Skin of body (tissue), 2 donors: ENCODE results near the gene SWAP70. TPM values are rescaled to one million over a fixed set of nuclear protein-coding genes. Genes with fewer than 3 reads are reported as not detected.
"Not testable (repeated sequence)": the region's sequence is repeated elsewhere in the genome, so short reads cannot be mapped to it uniquely, and the experiment has no call there.

Experiments
- DNase-seq: peaks from one replicate; lab custom pipeline; 2025; lab: John Stamatoyannopoulos, UW
- total RNA-seq: library from RNA; depleted of rRNA; stranded (reverse); fragments of >200 nt; gene quantifications from one replicate; pipeline ENCODE4 v1.2.3, GENCODE V29; 2014

The SWAP70 gene
- total RNA-seq, 1 donor from 2014 or later = 31.8 TPM

GRCh38 chr11:9722023-9722422 is 58.1 kb downstream of the SWAP70 start:
- DNase-seq = no peak

GRCh38 chr11:9722893-9723292 is 59.0 kb downstream of the SWAP70 start:
- DNase-seq = no peak

GRCh38 chr11:9726321-9727022 is 62.6 kb downstream of the SWAP70 start:
- no peak for DNase-seq

GRCh38 chr11:9728058-9728457 is 64.2 kb downstream of the SWAP70 start:
- no peak for DNase-seq

GRCh38 chr11:9731256-9731655 is 67.4 kb downstream of the SWAP70 start:
- no peak for DNase-seq

- DNase-seq = no peak
These were observed 68.6 kb downstream of the SWAP70 start for GRCh38 chr11:9732453-9732852.

- no peak for DNase-seq
These were observed 69.3 kb downstream of the SWAP70 start for GRCh38 chr11:9733212-9733611.

DNA sequence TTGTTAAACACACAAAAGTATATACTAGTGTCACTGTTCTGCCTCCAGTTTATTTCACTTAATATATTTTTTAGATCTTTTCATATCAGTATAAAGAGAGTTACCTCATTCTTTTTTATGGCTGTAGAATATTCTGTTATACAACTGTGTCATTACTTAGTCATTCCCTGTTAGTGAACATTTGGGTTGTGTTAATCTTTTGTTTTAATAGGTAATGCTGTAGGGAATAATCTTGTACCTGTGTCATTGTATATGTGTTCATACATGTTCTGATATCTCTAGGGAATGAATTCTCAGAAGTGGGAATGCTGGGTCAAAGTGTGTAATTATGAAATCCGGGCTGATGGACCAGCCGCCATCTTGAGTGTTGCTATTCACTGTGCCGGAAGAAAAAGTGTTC is 71.4 kb downstream of the SWAP70 start:
- DNase-seq = no peak

- no peak for DNase-seq
These were observed 72.0 kb downstream of the SWAP70 start for GRCh38 chr11:9735919-9736318.

- no peak for DNase-seq
These were observed 72.5 kb downstream of the SWAP70 start for GRCh38 chr11:9736365-9736764.

GRCh38 chr11:9738116-9738515 is 74.2 kb downstream of the SWAP70 start:
- no peak for DNase-seq

DNA sequence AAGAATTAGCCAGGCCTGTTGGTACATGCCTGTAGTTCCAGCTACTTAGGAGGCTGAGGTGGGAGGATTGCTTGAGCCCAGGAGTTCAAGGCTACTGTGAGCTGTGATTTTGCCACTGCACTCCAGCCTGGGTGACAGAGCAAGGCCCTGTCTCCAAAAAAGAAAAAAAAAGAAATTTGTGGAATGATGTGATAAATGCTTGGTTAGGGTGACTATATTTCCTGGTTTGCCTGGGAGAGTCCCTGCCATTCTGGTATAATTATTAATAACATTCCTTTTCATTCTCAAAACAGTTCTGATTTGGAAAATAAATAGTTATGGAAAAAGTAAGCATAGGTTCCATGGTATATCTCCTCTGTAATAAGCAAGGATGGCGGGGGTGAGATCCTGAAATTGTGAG is 74.8 kb downstream of the SWAP70 start:
- no peak for DNase-seq

DNA sequence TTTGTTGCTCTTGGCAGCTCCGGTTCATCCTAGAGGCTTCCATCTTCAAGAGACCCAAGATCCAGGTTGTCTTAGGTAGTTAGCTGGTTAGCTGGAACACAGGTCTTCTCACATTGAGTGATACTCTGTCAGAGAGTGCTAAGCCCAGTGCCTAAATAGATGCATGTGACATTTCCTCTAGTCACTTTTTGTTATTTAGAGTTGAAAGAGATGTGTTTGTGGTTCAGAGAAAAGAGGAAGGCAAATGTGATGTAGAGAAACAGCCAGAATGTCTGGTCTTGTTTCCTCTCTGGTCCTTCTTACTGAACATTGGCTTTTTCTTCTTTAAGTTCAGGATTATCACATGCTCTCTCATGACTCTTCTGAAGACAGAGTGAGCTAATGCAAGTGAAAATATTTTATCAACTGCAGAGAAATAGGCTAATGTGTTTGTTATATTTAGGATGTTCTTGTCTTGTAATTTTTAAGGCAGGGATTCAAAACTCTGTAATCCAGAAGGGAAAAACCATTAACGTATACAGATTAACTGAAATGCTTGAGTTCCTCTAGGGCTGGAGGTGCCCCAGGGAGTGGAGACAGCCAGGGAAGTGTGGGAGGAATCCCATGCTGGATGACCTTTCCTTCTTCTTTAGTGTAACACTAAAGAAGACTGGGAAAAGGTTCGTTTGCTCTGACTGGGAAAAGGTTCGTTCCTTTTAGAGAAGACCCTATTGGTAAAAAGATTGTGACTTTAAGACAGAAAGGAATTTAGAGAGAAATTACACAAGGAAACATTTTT is 75.4 kb downstream of the SWAP70 start:
- DNase-seq = no peak

DNA sequence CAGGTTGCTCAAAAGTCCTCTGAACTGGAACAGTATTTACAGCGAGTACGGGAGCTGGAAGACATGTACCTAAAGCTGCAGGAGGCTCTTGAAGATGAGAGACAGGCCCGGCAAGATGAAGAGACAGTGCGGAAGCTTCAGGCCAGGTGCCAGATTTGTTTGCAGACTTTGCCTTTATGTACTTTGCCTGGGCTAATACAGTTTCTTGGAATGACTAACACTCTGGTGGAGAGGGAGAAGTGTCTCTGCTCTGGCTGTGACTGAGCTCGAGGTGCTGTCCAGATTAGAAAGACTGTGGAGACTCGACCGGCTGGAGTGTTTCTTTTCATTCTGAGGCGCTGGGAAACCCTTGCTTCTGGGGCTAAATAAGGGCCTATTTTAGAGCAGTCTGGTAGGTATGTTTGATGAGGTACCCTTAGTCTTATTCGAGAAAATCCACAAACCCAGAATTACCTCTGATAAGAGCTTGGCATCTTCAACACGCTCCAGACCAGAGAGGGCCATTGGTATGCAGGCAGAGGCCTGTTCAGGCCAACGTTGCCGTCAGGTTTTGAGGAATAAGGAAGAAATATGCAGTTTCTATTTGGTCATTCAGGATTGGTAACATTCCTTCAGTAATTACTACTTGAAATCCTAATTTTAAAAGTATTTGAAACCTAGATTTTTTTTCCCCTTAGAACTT is 76.5 kb downstream of the SWAP70 start:
- no peak for DNase-seq

DNA sequence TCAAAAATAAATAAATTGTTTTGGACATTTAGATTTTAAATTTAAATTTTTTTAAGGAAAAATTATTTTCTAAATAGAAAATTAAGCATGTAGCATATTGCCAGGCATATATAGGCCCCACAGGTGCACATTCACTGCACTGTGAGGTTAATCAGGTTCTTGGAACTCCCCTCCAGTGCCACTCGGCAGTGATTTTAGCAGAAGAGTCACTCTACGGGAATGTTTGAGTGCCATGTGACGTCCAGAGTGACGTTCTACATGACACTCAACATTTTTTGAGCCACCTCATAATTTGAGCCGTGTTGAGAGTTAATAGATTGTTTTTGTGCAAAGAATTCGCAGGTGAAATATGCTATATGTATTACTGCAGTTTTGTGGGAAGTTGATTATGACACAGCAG is 77.4 kb downstream of the SWAP70 start:
- no peak for DNase-seq

DNA sequence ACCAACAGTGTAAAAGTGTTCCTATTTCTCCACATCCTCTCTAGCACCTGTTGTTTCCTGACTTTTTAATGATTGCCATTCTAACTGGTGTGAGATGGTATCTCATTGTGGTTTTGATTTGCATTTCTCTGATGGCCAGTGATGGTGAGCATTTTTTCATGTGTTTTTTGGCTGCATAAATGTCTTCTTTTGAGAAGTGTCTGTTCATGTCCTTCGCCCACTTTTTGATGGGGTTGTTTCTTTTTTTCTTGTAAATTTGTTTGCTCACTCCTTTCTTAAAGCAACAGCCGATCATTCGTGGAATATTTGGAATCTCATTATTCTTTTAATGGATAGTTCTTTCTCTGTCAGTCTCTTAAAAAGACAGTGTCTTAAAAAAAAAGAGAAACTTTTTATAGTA is 79.6 kb downstream of the SWAP70 start:
- not testable (repeated sequence) for DNase-seq

DNA sequence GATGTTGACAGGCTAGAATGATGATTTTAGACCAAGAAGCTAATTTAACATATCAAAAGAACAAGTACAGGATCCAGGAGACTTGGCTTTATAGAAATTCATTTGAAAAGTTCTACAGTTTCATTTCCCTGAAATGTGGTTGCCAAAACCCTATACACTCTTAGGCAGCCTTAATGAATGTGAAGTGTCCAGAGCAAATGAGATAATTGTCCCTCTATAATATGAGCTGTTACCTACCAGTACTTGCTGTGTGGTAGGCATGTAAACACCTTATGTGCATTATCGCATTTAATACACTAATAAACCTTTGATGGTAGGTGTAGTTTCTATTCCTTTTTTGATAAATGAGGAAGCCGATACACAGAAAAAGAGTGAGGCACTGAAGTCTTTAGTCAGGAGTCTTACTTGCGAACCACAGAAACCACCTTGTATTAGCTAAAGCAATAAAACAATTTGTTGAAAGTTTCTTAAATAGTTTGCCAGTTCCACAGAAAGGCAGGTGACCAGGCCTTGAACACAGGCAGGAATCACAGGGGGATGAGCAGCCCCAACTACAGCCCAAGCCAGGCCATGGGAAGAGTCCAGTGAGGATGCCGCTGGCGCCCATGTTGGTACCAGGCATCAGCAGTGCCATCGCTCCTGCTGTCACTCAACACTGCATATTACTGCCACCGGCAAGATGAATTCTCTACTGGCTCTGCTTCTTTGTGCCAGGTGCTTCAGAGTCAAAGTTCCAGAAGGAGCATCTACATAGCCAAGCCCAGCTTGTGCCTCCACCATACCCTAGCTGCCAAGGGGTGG is 81.7 kb downstream of the SWAP70 start:
- no peak for DNase-seq

- no peak for DNase-seq
These were observed 83.4 kb downstream of the SWAP70 start for GRCh38 chr11:9747229-9747628.

DNA sequence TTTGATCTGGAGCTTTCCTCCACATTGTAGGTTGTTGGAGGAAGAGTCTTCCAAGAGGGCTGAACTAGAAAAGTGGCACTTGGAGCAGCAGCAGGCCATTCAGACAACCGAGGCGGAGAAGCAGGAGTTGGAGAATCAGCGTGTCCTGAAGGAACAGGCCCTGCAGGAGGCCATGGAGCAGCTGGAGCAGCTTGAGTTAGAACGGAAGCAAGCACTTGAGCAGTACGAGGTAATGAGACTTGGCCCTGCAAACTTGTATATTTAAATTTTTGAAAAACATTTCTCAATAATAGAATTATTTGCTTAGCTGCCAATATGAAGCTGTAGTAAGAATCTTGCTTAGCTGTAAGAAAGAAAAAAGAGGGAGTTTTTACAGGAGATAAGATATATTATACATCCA is 84.0 kb downstream of the SWAP70 start:
- no peak for DNase-seq

DNA sequence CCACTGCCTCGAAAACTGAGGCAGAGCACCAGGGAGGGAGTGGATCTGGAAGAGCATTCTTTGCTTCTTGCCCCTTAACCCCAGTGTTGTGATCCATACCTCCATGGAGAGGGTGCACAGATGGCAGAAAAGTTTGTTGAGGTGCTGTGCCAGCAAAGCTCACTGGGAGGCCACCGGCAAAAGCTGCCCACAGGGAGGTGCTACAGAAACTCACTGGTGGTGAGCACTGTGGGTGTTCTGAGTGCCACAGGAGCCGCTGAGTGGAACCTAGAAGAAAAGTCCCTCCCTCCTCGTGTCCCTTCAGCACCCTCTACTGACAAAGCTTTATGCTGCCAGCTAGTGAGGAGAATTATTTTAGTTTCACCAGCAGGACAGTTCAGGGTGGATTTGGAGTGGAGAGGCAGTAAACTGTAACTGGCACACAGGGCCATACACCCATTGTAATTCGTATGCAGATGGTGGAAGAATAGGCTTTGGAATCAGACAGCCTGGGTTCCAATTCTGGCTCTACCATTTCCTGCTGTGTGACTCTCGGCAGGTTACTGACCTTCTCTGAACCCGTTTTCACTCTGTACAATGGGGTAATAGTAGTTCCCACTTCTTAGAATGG is 84.6 kb downstream of the SWAP70 start:
- DNase-seq = peak; percentile 39

DNA sequence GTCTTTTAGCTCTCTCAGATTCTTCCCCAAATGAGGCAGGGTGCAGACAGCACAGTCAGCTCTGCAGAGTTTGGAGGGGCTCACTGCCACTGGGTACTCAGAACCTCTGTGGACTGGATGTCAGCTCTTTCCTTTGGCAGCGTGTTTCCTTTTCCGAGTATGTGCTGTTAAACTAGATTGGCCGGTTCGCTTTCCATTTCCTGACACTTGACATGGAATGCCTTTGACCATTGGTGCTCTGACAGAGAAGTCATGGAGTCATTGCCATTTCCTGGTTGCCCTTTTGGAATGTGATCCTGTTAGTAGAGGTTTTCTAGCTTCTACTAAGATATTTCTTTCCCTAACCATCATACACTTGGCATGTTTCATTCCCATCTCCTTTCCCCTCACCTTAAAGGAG is 86.7 kb downstream of the SWAP70 start:
- DNase-seq = no peak
